ENCODE data around the gene TMPRSS6. TPM values are rescaled to one million over a fixed set of nuclear protein-coding genes. Genes with fewer than 3 reads are reported as not detected.

Gene TMPRSS6
- total and polyA plus RNA-seq, 8 donors: 0.45 to 1.5 (median 0.64) TPM; not detected in 1

- Histone ChIP-seq H3K27ac (no peak overlapping the region), H3K4me1 (peaks cover 0 to 17% of the 10 kb centered on the region in 2 donors), H3K36me3 (no peaks in the 10 kb centered on the region), H3K27me3 (no peaks in the 10 kb centered on the region), H3K9me3 (no peaks in the 10 kb centered on the region), H3K4me3 (no peak overlapping the region)
- intact Hi-C loops (cut with DNase I): no loop called here
- DNase-seq (no peak), ATAC-seq (no peak)
- TF ChIP-seq CTCF (IDR thresholded peaks at IDR 0.05): no peak
Measured at GRCh38 chr22:37043209-37043827, 66.2 kb downstream of the TMPRSS6 start.

- intact Hi-C loops (cut with DNase I): no loop called here
- no peak for TF ChIP-seq CTCF (IDR thresholded peaks at IDR 0.05)
- Histone ChIP-seq H3K36me3 (no peaks in the 10 kb centered on the region), H3K4me1 (peaks cover 0 to 8% of the 10 kb centered on the region in 2 donors), H3K27me3 (no peaks in the 10 kb centered on the region), H3K9me3 (no peaks in the 10 kb centered on the region), H3K4me3 (no peak overlapping the region), H3K27ac (no peak overlapping the region)
- ATAC-seq (no peak), DNase-seq (no peak)
Measured at GRCh38 chr22:37039466-37039865, 70.0 kb downstream of the TMPRSS6 start.

GRCh38 chr22:37037669-37038068 is 71.8 kb downstream of the TMPRSS6 start:
- ATAC-seq: no peak
- no peaks in the 10 kb centered on the region for H3K36me3 ChIP-seq
- no peak for DNase-seq
- peaks cover 4 to 6% of the 10 kb centered on the region in 2 donors for H3K4me1 ChIP-seq
- no peak overlapping the region for H3K4me3 ChIP-seq
- no peak for TF ChIP-seq CTCF (IDR thresholded peaks at IDR 0.05)
- H3K9me3 ChIP-seq: no peaks in the 10 kb centered on the region
- H3K27ac ChIP-seq: no peak overlapping the region
- intact Hi-C loops (cut with DNase I): no loop called here
- H3K27me3 ChIP-seq: no peaks in the 10 kb centered on the region

- Histone ChIP-seq H3K27me3 (no peaks in the 10 kb centered on the region), H3K27ac (no peak overlapping the region), H3K4me3 (no peak overlapping the region), H3K4me1 (peaks cover 4 to 15% of the 10 kb centered on the region in 2 donors), H3K9me3 (no peaks in the 10 kb centered on the region), H3K36me3 (no peaks in the 10 kb centered on the region)
- intact Hi-C loops (cut with DNase I): no loop called here
- DNase-seq (no peak), ATAC-seq (no peak)
- no peak for TF ChIP-seq CTCF (IDR thresholded peaks at IDR 0.05)
Measured at GRCh38 chr22:37036655-37037377, 72.7 kb downstream of the TMPRSS6 start.

GRCh38 chr22:37033605-37034430 is 75.7 kb downstream of the TMPRSS6 start:
- Histone ChIP-seq H3K4me1 (peaks cover 4 to 17% of the 10 kb centered on the region in 2 donors), H3K36me3 (peaks cover 0 to 17% of the 10 kb centered on the region in 2 donors), H3K27me3 (no peaks in the 10 kb centered on the region), H3K4me3 (no peak overlapping the region), H3K9me3 (no peaks in the 10 kb centered on the region), H3K27ac (no peak overlapping the region)
- no peak for TF ChIP-seq CTCF (IDR thresholded peaks at IDR 0.05)
- no peak for DNase-seq
- no peak for ATAC-seq
- intact Hi-C loops (cut with DNase I): no loop called here
